H4 (cell line): ENCODE measurements around the gene ZNF622. TPM values are rescaled to one million over a fixed set of nuclear protein-coding genes. Genes with fewer than 3 reads are reported as not detected.
"Not testable (repeated sequence)": the region's sequence is repeated elsewhere in the genome, so short reads cannot be mapped to it uniquely, and the experiment has no call there.

Experiments
- DNase-seq: peaks from one replicate; pipeline ENCODE4 v3.0.0-alpha.2; 2015; ENCODE audit warnings: low spot score
- total RNA-seq: library from RNA; depleted of rRNA; stranded (reverse); fragments of >200 nt; shearing (Covaris generic); gene quantifications from 2 replicates; pipeline ENCODE4 v1.2.3, GENCODE V29; 2014

Gene ZNF622
- total RNA-seq, 1 experiment from 2014 or later: 55.0 TPM

GRCh38 chr5:16480821-16481538 is 15.4 kb upstream of the ZNF622 start:
- no peak for DNase-seq

GRCh38 chr5:16480144-16480543 is 14.5 kb upstream of the ZNF622 start:
- no peak for DNase-seq

- no peak for DNase-seq
Measured at GRCh38 chr5:16477541-16477940, 11.9 kb upstream of the ZNF622 start.

GRCh38 chr5:16476417-16476816 is 10.8 kb upstream of the ZNF622 start:
- DNase-seq: not testable (repeated sequence)

DNA sequence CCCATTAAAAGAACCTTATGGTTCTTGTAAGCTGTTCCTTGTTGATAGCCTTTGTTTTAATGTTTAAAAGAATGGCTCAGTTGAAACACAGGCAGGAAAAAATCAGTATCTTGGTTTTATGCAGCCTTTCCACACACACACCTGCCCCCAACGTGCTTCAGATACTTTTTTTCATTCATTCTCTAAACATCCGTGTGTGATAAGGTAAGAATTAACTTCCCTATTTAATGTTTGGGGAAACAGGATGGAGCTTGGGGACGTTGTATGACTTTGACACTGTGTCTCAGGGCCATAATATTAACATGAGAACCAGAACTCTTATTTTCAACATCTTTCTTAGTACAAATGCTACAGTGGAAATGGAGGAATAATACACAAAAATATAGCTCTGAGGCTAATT is 5.8 kb upstream of the ZNF622 start:
- DNase-seq: no peak

- DNase-seq: no peak
Measured at GRCh38 chr5:16467363-16468219, 2.0 kb upstream of the ZNF622 start.

- no peak for DNase-seq
Measured at GRCh38 chr5:16464664-16465543, 696 bp downstream of the ZNF622 start.

- no peak for DNase-seq
Measured at GRCh38 chr5:16464231-16464630, 1.4 kb downstream of the ZNF622 start.

DNA sequence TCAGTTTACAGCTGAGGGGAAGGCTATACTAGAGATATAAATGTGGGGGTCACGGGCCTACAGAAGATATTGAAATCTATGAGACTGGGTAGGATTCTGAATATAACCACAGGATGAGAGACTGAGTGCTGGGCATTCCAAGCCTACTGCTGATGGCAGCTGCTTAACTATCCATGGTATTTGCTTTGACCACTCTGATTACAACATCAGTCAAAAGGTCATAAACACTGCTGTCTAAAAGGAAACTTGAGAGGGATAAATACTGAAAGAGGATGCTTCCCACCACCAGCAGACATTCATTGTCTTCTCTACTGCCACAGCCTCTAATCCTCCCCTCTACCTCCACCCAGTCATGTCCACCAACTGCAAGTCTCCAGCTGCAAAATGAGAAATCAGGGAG is 3.8 kb downstream of the ZNF622 start:
- no peak for DNase-seq

DNA sequence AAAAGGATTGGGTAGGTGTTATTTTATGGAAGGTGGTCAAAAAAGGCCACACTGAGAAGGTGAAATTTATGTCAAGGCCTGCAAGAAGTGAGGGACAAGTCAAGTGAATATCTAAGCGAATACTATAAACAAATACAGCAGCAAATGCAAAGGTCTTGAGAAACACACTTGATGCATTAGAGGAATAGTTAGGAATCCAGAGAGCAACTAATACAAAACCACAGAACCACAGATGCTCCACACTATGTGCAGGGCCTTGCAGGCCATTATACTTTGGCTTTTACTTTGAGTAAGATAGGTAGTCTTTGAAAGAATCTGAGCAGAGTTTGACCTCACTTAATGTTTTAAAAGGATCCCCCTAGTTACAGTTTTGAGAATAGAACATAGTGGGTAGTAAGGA is 4.6 kb downstream of the ZNF622 start:
- DNase-seq: no peak

GRCh38 chr5:16459451-16459850 is 6.1 kb downstream of the ZNF622 start:
- no peak for DNase-seq

- DNase-seq: no peak
Measured at GRCh38 chr5:16457853-16458252, 7.7 kb downstream of the ZNF622 start.

- no peak for DNase-seq
Measured at GRCh38 chr5:16457451-16457850, 8.1 kb downstream of the ZNF622 start.

GRCh38 chr5:16456103-16456832 is 9.3 kb downstream of the ZNF622 start:
- peak; percentile 60 for DNase-seq

GRCh38 chr5:16455668-16456067 is 9.9 kb downstream of the ZNF622 start:
- DNase-seq: no peak

GRCh38 chr5:16454686-16455085 is 10.9 kb downstream of the ZNF622 start:
- DNase-seq: no peak

GRCh38 chr5:16453609-16454008 is 12.0 kb downstream of the ZNF622 start:
- no peak for DNase-seq

DNA sequence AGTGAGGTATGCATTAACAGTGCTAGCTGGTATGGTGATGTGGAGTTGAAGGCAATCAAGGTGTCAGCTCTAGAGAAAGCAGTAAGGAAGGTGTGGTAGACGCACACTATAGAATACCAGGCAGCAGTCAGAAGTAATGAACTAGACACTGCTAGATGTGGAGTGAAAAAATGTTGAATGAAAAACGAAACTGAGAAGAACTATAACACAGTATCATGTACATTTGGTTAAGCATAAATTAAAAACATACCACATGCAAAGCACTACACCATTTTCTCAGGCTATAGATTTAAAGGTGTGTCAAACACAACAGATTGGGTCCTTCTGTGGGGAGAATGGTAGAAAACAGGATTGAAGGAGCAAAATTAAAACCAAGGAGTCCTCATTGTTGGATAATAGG is 15.4 kb downstream of the ZNF622 start:
- no peak for DNase-seq

DNA sequence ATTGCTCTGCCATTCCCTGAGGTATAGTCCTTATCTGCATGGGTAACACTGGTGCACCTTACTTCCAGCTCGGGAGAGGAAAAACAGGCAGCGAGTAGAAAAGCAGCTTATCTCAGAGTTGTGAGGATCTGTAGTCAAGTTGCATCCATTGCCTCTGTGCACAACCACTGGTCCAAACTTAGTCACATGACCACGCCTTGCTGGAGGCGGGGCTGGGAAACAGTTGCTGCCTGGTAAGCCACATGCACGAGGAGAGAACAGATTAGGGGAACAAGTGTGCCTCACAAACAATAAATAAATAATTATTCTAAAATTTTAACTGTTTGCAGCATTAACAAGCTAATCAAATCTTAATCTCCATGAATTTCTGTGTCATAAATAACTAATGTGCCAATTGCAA is 18.6 kb downstream of the ZNF622 start:
- no peak for DNase-seq

- no peak for DNase-seq
Measured at GRCh38 chr5:16437977-16438376, 27.6 kb downstream of the ZNF622 start.

DNA sequence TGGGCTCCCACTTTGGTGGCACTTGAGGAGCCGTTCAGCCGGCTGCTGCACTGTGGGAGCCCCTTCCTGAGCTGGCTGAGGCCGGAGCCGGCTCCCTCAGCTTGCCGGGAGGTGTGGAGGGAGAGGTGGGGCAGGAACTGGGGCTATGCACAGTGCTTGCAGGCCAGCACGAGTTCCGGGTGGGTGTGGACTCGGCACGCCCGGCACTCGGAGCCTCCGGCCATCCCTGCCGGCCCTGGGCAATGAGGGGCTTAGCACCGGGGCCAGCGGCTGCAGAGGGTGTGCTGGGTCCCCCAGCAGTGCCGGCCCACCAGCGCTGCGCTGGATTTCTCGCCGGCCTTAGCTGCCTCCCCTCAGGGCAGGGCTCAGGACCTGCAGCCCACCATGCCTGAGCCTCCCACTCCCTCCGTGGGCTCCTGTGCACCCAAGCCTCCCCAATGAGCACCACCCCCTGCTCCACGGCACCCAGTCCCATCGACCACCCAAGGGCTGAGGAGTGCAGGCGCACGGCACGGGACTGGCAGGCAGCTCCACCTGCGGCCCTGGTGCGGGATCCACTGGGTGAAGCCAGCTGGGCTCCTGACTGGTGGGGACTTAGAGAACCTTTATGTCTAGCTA is 29.4 kb downstream of the ZNF622 start:
- not testable (repeated sequence) for DNase-seq
